GM12891 (cell line): ENCODE data around the gene TESK2.

Experiments
- PAX5 ChIP-seq: IDR thresholded peaks from 2 replicates; pipeline ENCODE4 v1.6.1; 2011; ENCODE audit warnings: low read length, moderate library complexity, mild to moderate bottlenecking; ENCODE audit not compliant: insufficient read depth, severe bottlenecking
- POLR2A ChIP-seq: IDR thresholded peaks from 2 replicates; pipeline ENCODE4 v1.6.1; 2011; ENCODE audit warnings: low read depth, low read length, control low read depth
- POLR2AphosphoS5 ChIP-seq: IDR thresholded peaks from 2 replicates; pipeline ENCODE4 v1.6.1; 2011; ENCODE audit warnings: low read depth, low read length, control low read depth

- TF ChIP-seq POLR2AphosphoS5 = no peak
- no peak for TF ChIP-seq POLR2A
- TF ChIP-seq PAX5 = no peak
Observed at GRCh38 chr1:45364294-45364693, 126.7 kb downstream of the TESK2 start.
